Smooth muscle cell (in vitro differentiated cells): Measurements from ENCODE around the gene MAGI3. TPM values are rescaled to one million over a fixed set of nuclear protein-coding genes. Genes with fewer than 3 reads are reported as not detected.

Experiments used
- DNase-seq: peaks from one replicate; lab custom pipeline; 2025; ENCODE audit not compliant: unreplicated experiment; lab: John Stamatoyannopoulos, UW
- H2AFZ ChIP-seq: fragments of 200-600 bp; sonication (generic); 2 replicates; pipeline ENCODE4 v1.6.0; 2016; ENCODE audit warnings: antibody characterized with exemption, low read depth, mild to moderate bottlenecking
- H3F3A ChIP-seq: fragments of 200-600 bp; sonication (generic); 2 replicates; pipeline ENCODE4 v1.6.0; 2017; ENCODE audit warnings: antibody characterized with exemption, low read depth
- H3K27ac ChIP-seq: fragments of 200-600 bp; sonication (generic); 2 replicates; pipeline ENCODE4 v1.5.1; 2016; ENCODE audit warnings: low read depth, mild to moderate bottlenecking
- H3K27me3 ChIP-seq: fragments of 200-600 bp; sonication (generic); 2 replicates; pipeline ENCODE4 v1.6.1; 2016; ENCODE audit warnings: low read depth, mild to moderate bottlenecking
- H3K36me3 ChIP-seq: fragments of 200-600 bp; sonication (generic); 2 replicates; pipeline ENCODE4 v1.5.1; 2016; ENCODE audit warnings: low read depth
- H3K4me1 ChIP-seq: fragments of 200-600 bp; sonication (generic); 2 replicates; pipeline ENCODE4 v1.5.1; 2016; ENCODE audit warnings: low read depth
- H3K4me2 ChIP-seq: fragments of 200-600 bp; sonication (generic); 2 replicates; pipeline ENCODE4 v1.6.0; 2016; ENCODE audit warnings: mild to moderate bottlenecking
- H3K4me3 ChIP-seq: fragments of 200-600 bp; sonication (generic); 2 replicates; pipeline ENCODE4 v1.5.1; 2016; ENCODE audit warnings: mild to moderate bottlenecking
- H3K79me2 ChIP-seq: fragments of 200-600 bp; sonication (generic); 2 replicates; pipeline ENCODE4 v1.6.0; 2016; ENCODE audit warnings: low read depth, mild to moderate bottlenecking
- H3K9ac ChIP-seq: fragments of 200-600 bp; sonication (generic); 2 replicates; pipeline ENCODE4 v1.6.0; 2016; ENCODE audit warnings: low read depth
- H3K9me3 ChIP-seq: fragments of 200-600 bp; sonication (generic); replicated peaks from 2 replicates; pipeline ENCODE4 v1.5.1; 2016; ENCODE audit warnings: low read depth
- H4K20me1 ChIP-seq: fragments of 200-600 bp; sonication (generic); 2 replicates; pipeline ENCODE4 v1.6.0; 2016; ENCODE audit warnings: low read depth
- CTCF ChIP-seq: fragments of 200-600 bp; sonication (generic); IDR thresholded peaks from 2 replicates; pipeline ENCODE4 v1.5.1; 2017; ENCODE audit warnings: borderline replicate concordance, mild to moderate bottlenecking, antibody characterized with exemption; ENCODE audit not compliant: insufficient read depth, poor library complexity, severe bottlenecking
- WGBS: methylation state at CpG from one replicate; pipeline ENCODE4 v1.1.7; 2016; ENCODE audit warnings: low lambda C conversion rate; 5-methylcytosine and 5-hydroxymethylcytosine counted together
- polyA plus RNA-seq: library from polyadenylated mRNA; unstranded; fragments of >200 nt; fragmentation: Nextera tagmentation; extraction: Ambion mirVana; gene quantifications from 2 replicates; pipeline ENCODE4 v1.2.1, GENCODE V29; 2016
- total RNA-seq: library from RNA; depleted of rRNA; stranded (reverse); fragments of >200 nt; gene quantifications from 2 replicates; pipeline ENCODE4 v1.2.3, GENCODE V29; 2014

The MAGI3 gene
- total and polyA plus RNA-seq, 2 experiments from 2014 or later: 10.9 to 19.1 TPM

GRCh38 chr1:113373644-113374043, 16.7 kb upstream of the MAGI3 start:
- no peak overlapping the region for H3K27ac ChIP-seq
- no peak overlapping the region for H3K4me3 ChIP-seq
- no peaks in the 10 kb centered on the region for H3K9me3 ChIP-seq
- H2AFZ ChIP-seq: no peak overlapping the region
- H3K79me2 ChIP-seq: no peaks in the 10 kb centered on the region
- no peak overlapping the region for H3K4me2 ChIP-seq
- no peaks in the 10 kb centered on the region for H3K27me3 ChIP-seq
- no peaks in the 10 kb centered on the region for H3K36me3 ChIP-seq
- no peaks in the 10 kb centered on the region for H3K4me1 ChIP-seq
- no peak for TF ChIP-seq CTCF
- no peak overlapping the region for H3K9ac ChIP-seq
- no peaks in the 10 kb centered on the region for H4K20me1 ChIP-seq
- no peak for DNase-seq
- H3F3A ChIP-seq: no peaks in the 10 kb centered on the region

- WGBS: 80% methylated on average over 5 of the region's 5 CpGs
- Histone ChIP-seq H3K4me2 (no peak overlapping the region), H3K9me3 (no peaks in the 10 kb centered on the region), H3K27ac (no peak overlapping the region), H3F3A (no peaks in the 10 kb centered on the region), H3K79me2 (no peaks in the 10 kb centered on the region), H3K4me3 (no peak overlapping the region), H3K36me3 (no peaks in the 10 kb centered on the region), H3K27me3 (no peaks in the 10 kb centered on the region), H3K4me1 (no peaks in the 10 kb centered on the region), H3K9ac (no peak overlapping the region), H2AFZ (peak overlapping the region; percentile 49), H4K20me1 (no peaks in the 10 kb centered on the region)
- TF ChIP-seq CTCF: no peak
- DNase-seq: no peak
These were observed 14.4 kb upstream of the MAGI3 start for GRCh38 chr1:113375878-113376277.

- Histone ChIP-seq H3K79me2 (no peaks in the 10 kb centered on the region), H3K27me3 (no peaks in the 10 kb centered on the region), H3K9me3 (no peaks in the 10 kb centered on the region), H2AFZ (no peak overlapping the region), H3F3A (no peaks in the 10 kb centered on the region), H3K27ac (no peak overlapping the region), H4K20me1 (no peaks in the 10 kb centered on the region), H3K4me3 (no peak overlapping the region), H3K36me3 (no peaks in the 10 kb centered on the region), H3K4me1 (no peaks in the 10 kb centered on the region), H3K9ac (no peak overlapping the region), H3K4me2 (no peak overlapping the region)
- no peak for DNase-seq
- WGBS: 92% methylated on average over 3 of the region's 3 CpGs
- no peak for TF ChIP-seq CTCF
These were observed 10.2 kb upstream of the MAGI3 start for GRCh38 chr1:113380075-113380474.

GRCh38 chr1:113388017-113388620, 2.2 kb upstream of the MAGI3 start:
- Histone ChIP-seq H2AFZ (no peak overlapping the region), H3K36me3 (no peaks in the 10 kb centered on the region), H3K4me3 (no peak overlapping the region), H3K9ac (no peak overlapping the region), H3K79me2 (peaks cover 27% of the 10 kb centered on the region), H3K9me3 (no peaks in the 10 kb centered on the region), H3K4me1 (peaks cover 27% of the 10 kb centered on the region), H3F3A (peaks cover 10% of the 10 kb centered on the region), H4K20me1 (peaks cover 20% of the 10 kb centered on the region), H3K4me2 (peak overlapping the region; percentile 87), H3K27me3 (no peaks in the 10 kb centered on the region), H3K27ac (peak overlapping the region; percentile 7)
- DNase-seq: no peak
- no peak for TF ChIP-seq CTCF
- 100% methylated on average over 1 of the region's 1 CpG for WGBS
